Measurements from ENCODE around the gene MAFF.

The MAFF gene

DNA sequence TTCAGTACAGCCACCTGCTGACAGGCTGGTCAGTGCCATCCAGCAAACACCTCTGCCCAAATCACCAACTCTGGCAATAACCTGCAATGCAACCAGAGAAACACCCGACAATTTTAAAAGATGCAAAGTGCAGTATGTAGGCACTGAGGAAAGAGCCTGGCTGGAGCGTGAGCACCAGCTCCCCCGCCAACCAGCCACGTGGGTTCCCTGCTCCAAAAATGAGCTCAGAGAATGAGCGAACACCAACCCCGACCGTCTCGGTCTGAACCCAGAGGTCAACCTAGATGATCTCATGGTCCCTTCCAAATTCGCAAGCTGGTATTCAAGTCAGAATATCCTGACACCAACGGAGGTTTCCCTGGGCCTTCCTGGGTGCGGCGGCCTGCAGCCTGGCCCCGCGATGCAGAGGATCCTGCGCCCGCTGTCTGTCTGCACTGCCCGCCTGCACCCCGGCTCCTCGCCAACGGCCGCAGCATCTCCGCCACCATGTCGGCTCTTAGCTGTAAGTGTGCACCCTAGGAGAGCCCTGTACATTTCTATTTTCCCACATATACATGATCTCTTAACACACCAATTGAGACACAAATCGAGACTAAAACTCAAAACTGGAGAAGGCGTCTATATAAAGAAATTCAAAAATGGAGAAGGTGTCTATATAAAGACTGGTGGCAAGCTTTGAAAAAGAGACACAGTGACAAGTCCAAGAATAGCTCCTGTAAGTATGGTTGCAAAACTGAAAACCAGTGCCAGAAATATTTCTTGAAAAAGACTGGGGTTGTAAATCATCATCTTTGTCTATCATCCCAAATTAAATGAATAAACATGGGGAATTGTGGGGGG is 48.2 kb downstream of the MAFF start:
- TF ChIP-seq GATA1 (IDR thresholded peaks at IDR 0.05; ENCODE audit: low read depth, low read length): no peak
- TF ChIP-seq POLR2A (IDR thresholded peaks at IDR 0.05; ENCODE audit: low read length): no peak
- no peak for DNase-seq

DNA sequence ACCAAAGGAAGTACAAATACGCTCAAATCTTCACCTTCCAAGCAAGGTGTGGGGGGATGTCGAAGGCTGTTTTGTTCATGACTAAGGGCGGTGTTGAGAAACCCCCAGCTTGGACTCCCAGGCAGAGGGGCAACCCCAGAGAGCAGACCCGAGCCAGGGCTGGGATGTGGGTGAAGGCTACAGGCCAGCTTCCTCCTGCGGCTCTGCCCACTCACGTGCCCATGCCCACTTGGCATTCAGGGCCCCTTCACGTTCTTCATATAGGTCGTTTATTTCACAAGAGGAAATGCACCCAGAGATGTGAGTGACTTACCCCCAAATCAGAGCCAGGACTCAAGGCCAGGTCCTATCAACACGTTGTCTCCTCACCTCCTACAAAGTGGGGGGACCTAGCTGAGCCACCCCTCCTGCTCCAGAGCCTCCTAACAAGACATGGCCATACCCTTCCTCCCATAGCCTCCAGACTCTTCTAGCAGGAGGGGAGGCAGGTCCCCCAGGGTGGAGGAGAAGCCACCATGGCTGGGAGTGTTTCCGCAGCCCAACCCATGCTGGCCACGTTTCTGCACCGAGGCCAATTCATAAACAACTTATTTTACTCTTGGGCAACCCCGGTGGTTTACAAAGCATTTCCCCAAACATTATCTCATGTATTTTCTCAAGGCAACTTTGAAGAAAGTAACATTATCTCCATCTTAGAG is 49.0 kb downstream of the MAFF start:
- no peak for TF ChIP-seq POLR2A (IDR thresholded peaks at IDR 0.05; ENCODE audit: low read length)
- no peak for TF ChIP-seq GATA1 (IDR thresholded peaks at IDR 0.05; ENCODE audit: low read depth, low read length)

DNA sequence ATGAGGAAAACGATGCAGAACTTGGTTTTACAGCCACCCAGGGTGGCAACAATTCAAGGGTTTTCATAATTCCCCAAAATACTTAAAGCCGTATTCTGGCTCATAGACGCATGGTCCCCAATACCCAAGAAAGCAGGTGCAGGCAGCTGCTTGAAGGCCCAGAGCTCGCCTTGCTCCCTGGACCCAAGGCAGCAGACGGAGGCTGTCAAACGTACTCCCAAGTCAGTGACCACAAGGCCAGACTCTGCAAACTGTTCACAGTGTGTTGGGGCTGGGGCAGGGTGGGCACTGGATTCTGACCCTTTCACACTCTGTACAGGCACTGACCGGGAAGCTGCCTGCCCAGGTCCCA is 49.5 kb downstream of the MAFF start:
- DNase-seq: no peak
- no peak for TF ChIP-seq POLR2A (IDR thresholded peaks at IDR 0.05; ENCODE audit: low read length)

More for the DNA sequence above, 49.0 kb downstream of the MAFF start:
- DNase-seq: no peak

DNA sequence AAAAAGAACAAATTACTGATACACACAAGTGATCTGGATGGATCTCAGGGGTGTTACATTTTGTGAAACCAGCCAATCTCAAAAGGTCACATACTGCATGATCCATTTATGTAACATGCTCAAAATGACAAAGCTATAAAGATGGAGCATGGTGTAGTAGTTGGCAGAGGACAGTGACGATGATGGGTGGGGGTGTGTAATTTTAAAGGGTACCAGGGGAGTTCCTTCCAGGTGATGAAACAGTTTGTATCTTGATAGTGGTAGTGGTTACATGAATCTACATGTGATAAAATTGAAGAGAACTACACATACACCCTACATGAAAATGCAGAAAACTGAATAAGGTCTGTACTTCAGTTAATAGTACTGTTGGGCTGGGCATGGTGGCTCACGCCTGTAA is 53.9 kb downstream of the MAFF start:
- no peak for DNase-seq

DNA sequence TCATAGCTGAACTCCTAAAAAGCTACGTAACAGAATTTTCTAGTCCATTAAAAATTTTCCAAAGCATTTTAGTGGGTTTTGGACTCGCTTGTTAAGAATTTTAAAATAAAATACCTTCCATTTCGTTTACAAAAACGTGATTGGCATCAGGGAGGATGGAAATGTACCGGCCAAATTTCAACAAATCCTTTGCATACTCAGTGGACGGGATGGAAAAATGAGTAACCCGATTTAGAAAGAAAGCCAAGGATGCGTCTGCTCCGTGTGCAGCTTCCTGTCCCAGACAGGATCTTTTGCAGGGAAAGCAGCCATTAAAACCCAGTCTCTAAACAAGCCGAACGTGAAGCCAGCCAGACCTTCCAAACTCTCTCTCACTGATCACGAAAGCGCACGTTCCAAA is 55.4 kb downstream of the MAFF start:
- TF ChIP-seq GATA1 (IDR thresholded peaks at IDR 0.05; ENCODE audit: low read depth, low read length) (no peak), POLR2A (IDR thresholded peaks at IDR 0.05; ENCODE audit: low read length) (no peak)
- no peak for DNase-seq

More for the DNA sequence above, 53.9 kb downstream of the MAFF start:
- TF ChIP-seq GATA1 (IDR thresholded peaks at IDR 0.05; ENCODE audit: low read depth, low read length) (no peak), POLR2A (IDR thresholded peaks at IDR 0.05; ENCODE audit: low read length) (no peak)

DNA sequence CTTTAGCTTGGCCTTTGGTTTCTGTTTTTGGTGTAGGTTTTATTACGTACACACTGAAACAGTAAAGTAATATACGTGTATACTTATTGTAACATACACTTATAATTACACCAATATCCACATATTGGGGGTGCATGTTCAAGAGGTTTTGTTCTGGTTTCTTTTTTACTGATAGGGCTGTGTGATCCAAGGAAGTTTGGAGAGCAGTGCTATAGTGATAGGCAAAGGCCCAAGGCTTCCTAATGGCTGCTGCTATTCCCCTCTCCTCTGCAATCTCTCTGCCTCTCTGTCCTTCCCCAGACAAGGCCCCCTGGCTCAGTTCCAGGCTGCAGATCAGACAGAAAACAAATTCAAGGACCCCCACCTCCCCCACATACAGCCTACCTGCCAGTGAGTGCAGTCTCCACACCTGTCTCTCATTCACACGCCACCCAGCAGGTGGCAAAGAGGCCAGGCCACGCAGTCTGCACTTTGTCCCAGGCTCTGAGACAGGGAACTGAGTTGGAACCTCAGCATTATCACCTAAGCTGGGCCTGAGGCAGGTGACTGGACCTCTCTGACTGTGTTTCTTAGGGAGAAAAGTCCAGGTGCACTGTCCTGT is 56.0 kb downstream of the MAFF start:
- TF ChIP-seq POLR2A (IDR thresholded peaks at IDR 0.05; ENCODE audit: low read length) (no peak), GATA1 (IDR thresholded peaks at IDR 0.05; ENCODE audit: low read depth, low read length) (no peak)

DNA sequence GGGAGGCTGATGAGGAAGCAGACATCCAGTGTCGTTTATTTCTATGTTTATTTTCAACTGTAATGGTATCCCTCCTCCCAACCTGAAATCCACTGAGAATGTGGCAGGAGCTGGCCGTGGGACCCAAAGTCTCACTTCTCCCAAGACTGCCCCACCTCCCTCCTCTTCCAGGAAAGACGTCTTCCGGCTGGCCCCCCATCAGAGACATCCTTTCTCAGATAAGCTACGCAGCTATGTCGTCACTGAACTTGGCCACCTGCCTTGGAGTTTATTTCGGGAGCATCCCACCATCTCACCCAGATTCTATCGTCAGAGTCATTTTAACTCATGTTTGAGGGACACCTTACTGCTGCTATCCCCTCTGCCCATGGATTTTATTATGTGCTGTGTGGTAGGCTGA is 57.1 kb downstream of the MAFF start:
- DNase-seq: no peak
- TF ChIP-seq POLR2A (IDR thresholded peaks at IDR 0.05; ENCODE audit: low read length): no peak
- no peak for TF ChIP-seq GATA1 (IDR thresholded peaks at IDR 0.05; ENCODE audit: low read depth, low read length)

More for the DNA sequence above, 56.0 kb downstream of the MAFF start:
- no peak for DNase-seq

DNA sequence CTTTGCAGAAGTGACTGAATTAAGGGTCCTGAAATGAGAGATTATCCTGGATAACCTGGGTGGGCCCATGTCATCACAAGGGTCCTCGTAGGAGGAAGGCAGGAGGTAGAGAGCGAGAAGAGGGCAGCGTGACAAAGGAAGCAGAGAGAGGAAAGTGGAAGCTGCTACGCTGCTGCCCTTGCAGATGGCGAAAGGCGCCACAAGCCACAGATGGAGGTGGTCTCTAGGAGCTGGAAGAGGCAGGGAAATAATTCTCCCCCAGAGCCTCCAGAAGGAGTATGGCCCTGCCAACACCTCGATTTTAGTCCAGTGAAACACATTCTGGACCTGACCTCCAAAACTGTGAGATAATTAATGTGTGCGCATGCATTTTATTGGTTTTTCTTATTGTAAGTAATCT is 57.6 kb downstream of the MAFF start:
- TF ChIP-seq GATA1 (IDR thresholded peaks at IDR 0.05; ENCODE audit: low read depth, low read length) (no peak), POLR2A (IDR thresholded peaks at IDR 0.05; ENCODE audit: low read length) (no peak)
- no peak for DNase-seq

DNA sequence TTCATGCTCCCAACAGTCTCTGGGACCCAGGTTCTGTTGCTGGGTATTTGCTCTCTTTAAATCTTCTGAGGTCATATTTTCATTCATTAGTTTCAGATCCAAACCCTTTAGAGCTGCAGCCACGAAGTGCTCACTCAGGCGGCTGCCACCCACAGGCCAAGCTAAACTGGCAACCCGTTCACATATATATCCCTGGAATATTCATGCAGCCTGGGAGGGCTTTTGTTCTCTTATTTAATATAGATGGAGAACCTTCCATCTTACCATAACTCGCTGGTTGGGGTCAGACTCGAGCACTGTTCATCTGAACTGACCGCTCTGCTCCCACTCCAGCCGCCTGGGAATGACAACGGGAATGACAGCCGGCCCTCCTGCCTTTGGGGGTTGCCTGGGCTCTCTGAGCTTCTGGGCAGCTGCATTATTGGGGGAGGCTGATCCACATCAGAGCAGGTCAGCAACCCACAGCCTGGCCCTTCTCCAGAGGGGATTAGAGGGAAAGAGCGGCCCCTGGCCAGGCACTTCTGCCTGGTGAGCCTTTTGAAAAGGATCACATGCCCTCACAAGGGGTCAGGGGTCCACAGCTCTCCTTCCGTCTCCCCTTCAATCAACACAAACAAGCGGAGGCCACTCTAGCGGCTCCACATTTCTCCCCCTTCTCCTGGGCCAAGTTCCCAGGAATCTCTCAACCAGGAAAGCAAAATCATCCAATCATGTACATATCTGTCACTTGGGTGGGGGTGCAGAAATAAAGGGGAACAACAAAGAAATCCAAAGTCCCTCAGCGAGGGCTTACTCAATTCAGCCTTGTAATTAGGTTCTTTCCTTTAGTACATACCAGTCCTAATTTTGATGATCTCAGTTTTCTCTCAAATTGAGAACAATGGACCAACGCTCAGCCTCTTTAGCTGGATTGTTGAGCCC is 59.2 kb downstream of the MAFF start:
- no peak for TF ChIP-seq GATA1 (IDR thresholded peaks at IDR 0.05; ENCODE audit: low read depth, low read length)
- TF ChIP-seq POLR2A (IDR thresholded peaks at IDR 0.05; ENCODE audit: low read length): no peak
- DNase-seq: no peak

DNA sequence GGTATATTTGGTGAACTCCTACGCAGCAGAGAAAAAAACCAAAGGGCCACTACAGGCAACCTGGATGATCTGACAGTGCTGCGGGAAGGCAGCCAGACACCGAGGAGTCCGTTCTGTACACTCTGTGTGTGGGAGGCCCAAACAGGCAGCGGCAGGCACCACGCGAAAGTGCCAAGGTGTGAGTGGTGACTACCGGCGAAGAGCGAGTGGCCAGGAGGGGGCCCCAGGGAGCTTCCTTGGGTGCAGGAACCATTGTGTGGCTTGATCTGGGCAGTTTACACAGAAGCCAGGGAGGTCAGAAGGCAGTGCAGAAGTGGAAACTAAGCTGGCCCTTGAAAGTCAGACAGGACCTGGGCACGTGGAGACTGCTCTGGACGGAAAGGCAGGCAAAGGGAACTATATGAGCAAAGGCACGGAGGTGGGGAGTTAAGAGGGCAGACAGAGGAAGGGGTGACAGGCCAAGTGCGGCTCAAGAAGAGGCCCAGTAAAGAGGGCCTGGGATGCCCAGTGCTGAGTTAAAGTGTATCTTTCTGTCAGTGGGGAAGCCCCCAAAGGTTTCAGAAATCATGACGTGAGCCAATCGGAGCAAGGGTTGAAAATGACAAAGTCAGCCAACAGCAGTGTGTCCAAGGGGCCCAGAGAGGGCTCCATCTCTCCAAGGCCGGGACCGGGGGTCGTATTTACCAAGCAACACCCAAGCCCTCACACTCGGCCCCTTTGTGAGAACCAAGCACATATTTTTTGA is 60.4 kb downstream of the MAFF start:
- TF ChIP-seq POLR2A (IDR thresholded peaks at IDR 0.05; ENCODE audit: low read length) (no peak), GATA1 (IDR thresholded peaks at IDR 0.05; ENCODE audit: low read depth, low read length) (no peak)
- DNase-seq: peak; percentile 50 to 62

DNA sequence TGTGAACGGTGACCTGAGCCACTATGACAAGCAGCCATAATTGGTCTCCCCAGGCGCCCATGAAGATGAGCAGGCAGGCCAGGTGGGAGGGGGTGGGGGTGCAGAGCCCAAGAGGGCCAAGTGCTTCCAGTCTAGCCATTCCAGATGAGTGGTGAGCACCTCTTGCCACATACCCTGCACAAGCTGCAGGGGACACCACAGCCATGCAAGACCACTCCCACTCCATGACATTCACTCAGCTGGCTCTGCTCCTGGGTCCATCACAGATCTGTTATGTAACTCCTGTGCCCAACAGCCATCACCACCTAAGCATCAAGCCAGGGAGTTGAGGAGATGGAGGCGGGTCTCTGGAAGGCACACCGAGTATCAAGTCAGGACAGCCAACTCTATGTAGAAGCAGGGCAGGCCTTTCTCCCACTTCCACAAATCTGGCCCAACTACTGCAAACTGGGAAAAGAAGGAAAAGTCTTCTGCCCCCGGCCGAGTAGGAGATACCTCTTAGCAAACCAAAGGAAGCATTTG is 62.6 kb downstream of the MAFF start:
- DNase-seq: no peak
- no peak for TF ChIP-seq POLR2A (IDR thresholded peaks at IDR 0.05; ENCODE audit: low read length)
- TF ChIP-seq GATA1 (IDR thresholded peaks at IDR 0.05; ENCODE audit: low read depth, low read length): no peak
